Measurements from ENCODE around the gene TOMM6.

The TOMM6 gene

DNA sequence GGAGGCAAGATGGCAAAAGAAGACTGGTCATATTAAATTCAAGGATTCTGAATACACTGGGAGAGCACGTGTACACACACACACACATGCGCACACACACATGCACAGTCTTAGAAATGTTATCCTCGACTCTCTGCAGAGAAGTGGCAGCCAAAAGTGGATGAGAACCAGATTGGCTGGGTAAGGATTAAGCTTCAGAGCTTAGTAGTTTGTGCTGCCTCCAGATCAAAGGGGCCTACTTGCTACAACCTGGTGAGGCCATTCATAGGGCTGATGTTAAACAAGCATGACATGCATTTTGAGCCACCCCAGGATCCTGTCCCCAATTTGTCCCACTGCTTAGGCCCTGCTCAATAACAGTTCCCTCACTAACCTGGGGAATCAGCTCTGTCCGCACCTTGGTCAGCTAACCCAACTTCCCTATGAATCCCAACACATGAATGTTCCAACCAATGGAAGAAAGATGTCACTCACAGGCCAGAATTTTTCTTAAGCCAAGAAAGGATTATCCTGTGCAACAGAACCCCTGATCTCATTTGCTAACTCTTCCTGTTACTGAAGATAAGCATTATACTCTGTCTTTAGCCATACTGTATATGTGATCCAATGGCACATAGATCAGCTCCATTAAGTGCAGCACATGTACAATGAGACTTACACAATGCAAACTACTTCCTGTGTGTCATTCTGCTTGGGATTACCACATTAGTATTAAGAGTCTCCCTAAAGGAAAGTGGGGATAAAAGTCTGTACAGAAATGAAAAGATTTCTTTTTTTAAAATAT, 31.0 kb downstream of the TOMM6 start:
- DNase-seq (ENCODE audit: low spot score), result no peak
- TF ChIP-seq, protein P1, sequence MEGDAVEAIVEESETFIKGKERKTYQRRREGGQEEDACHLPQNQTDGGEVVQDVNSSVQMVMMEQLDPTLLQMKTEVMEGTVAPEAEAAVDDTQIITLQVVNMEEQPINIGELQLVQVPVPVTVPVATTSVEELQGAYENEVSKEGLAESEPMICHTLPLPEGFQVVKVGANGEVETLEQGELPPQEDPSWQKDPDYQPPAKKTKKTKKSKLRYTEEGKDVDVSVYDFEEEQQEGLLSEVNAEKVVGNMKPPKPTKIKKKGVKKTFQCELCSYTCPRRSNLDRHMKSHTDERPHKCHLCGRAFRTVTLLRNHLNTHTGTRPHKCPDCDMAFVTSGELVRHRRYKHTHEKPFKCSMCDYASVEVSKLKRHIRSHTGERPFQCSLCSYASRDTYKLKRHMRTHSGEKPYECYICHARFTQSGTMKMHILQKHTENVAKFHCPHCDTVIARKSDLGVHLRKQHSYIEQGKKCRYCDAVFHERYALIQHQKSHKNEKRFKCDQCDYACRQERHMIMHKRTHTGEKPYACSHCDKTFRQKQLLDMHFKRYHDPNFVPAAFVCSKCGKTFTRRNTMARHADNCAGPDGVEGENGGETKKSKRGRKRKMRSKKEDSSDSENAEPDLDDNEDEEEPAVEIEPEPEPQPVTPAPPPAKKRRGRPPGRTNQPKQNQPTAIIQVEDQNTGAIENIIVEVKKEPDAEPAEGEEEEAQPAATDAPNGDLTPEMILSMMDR (IDR thresholded peaks at IDR 0.05; ENCODE audit: extremely low read depth, missing control alignments), result no peak

DNA sequence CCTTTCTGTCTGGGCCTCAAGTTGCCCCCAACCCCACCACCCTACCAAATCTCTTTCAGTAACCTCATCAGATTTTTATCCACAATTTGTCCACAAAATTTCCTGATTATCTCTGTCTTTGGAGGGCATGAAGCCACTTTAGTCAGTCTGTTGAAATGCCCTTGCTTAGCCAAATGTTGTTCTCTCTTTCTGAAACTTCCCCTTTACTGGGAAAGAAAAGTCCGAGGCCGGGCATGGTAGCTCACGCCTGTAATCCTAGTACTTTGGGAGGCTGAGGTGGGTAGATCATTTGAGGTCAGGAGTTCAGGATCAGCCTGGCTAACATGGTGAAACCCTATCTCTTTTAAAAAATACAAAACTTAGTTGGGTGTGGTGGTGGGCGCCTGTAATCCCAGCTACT, 33.8 kb downstream of the TOMM6 start:
- DNase-seq (ENCODE audit: low spot score), result no peak
- TF ChIP-seq, protein P1 (IDR thresholded peaks at IDR 0.05; ENCODE audit: extremely low read depth, missing control alignments), result no peak

DNA sequence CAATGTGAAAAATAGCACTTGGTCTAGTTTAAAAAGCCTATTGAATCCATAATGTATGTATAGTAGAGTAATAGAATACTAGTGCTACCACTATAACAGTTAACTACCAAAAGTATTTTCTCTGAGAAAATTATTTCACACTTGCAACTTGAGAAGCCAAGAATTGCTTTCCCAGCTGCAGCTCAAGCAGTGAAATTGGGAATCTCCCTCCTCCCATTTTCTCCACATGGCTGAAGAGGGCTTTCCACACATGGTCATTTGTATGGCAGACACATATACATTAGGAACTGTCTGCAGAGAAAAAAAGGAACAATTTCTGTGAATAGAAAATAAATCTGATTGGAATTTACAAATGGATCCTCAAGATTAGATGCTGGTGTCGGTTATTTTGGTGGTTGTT, 34.5 kb downstream of the TOMM6 start:
- no peak for DNase-seq (ENCODE audit: low spot score)
- TF ChIP-seq, protein P1 (IDR thresholded peaks at IDR 0.05; ENCODE audit: extremely low read depth, missing control alignments), result no peak

DNA sequence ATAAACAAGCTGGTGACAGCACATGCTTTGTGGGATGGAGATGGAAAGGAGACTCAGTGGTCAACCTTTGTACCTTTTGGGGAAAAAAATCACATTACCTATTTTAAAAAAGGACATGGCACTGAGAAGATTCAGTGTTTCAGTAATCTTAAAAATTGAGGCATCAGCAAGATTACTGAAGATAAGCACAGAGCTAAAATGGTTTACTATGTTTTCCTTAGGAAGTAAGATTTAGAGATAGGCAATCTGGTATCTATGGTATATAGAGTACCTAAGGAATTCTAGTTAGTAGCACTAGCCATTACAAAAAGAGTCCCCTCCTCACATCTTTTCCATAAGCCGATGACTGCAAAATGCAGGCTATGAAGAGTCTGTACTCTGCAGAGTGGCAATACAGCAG, 35.7 kb downstream of the TOMM6 start:
- TF ChIP-seq, protein P1 (IDR thresholded peaks at IDR 0.05; ENCODE audit: extremely low read depth, missing control alignments), result no peak
- DNase-seq (ENCODE audit: low spot score), result no peak

DNA sequence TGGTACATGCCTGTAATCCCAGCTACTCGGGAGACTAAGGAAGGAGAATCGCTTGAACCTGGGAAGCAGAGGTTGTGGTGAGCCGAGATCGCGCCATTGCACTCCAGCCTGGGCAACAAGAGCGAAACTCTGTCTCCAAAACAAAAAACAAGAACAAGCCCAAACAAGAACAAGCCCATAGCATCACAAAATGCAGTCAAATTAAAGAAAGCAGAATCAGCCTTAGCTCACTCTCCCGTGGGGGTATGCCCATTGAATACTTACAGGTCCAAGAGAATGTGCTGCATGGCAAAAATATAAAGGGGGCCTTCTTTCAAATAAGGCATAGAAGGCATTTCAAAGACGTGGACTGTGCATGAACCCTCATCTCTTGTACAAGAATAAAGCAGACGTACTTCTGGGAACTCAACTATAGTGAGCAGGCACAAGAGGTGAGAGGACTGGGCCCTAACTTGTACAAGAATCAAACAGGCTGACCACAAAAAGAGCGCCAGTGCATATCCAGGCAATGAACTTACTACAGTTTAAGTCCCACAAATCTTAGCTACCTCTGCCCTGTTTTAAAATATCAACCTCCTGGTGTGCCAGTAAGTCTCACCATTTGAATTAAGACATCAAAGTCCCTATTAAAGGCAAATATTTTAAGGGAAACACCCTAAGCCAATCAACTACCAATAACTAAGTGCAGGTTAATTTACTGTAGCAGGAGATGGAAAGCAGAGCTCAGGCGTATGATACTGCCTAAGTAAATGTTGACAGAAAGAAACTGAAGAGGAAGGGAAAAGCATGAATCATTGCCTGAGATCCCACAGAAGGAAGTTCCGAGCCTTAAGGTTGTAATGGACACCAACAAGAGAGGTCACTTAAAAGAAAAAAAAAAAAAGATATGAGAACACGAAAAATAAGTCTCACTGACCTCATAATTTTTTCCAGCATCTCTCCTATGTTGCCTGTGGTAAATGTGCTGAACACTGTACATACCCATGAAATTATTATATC, 37.4 kb downstream of the TOMM6 start:
- TF ChIP-seq, protein P1 (IDR thresholded peaks at IDR 0.05; ENCODE audit: extremely low read depth, missing control alignments), result no peak
- DNase-seq (ENCODE audit: low spot score), result no peak

DNA sequence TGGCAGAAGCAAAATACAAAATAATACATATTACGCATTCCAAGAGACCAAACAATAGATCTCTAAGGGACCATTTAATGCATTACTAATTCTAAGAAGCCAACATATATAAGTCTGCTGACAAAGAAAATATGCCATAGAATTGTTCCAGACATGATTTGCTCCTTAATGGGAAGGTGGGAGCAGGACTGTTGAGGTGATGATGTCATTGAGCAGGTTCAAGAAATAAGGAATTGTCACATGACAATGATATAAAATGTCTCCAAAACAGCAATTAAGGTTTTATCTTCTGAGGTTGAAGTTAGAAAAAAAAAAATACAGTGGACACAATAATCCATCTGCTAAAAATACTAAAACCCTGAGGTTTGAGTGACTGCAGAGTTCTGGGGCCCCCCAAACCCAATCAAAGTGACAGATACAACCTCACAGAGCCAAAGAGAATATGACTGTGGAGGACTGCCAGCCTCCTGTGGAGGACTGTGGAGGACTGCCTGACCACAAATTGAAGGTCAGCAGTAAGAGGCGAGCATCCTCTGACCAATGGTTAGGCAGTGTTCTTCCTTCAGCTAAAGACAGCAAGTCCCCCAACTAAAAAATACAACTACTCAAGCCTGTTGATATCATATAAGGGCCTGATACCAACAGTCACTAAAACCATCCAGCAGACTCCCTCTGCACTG, 39.0 kb downstream of the TOMM6 start:
- TF ChIP-seq, protein P1 (IDR thresholded peaks at IDR 0.05; ENCODE audit: extremely low read depth, missing control alignments), result no peak
- no peak for DNase-seq (ENCODE audit: low spot score)
